Trophoblast cell (in vitro differentiated cells and primary cell): ENCODE data around the gene CLEC4F.

ENCODE experiments used
- DNase-seq, 2 donors: peaks; one replicate each; pipeline ENCODE4 v3.0.0-alpha.2; 2016
- H2AFZ ChIP-seq: 2 replicates; pipeline ENCODE4 v1.6.1; 2013; ENCODE audit warnings: low read length, moderate library complexity, mild to moderate bottlenecking; ENCODE audit not compliant: insufficient read depth, poor library complexity
- H2AK5ac ChIP-seq: 2 replicates; pipeline ENCODE4 v1.6.1; 2013; ENCODE audit warnings: mild to moderate bottlenecking, low read length
- H2BK120ac ChIP-seq: 2 replicates; pipeline ENCODE4 v1.6.1; 2013; ENCODE audit warnings: low read length, mild to moderate bottlenecking, moderate library complexity; ENCODE audit not compliant: insufficient read depth, poor library complexity
- H2BK12ac ChIP-seq: 2 replicates; pipeline ENCODE4 v1.6.1; 2013; ENCODE audit warnings: mild to moderate bottlenecking, low read length, moderate library complexity
- H2BK5ac ChIP-seq: 2 replicates; pipeline ENCODE4 v1.6.1; 2013; ENCODE audit warnings: low read length, low read depth, moderate library complexity, mild to moderate bottlenecking; ENCODE audit not compliant: poor library complexity
- H3K14ac ChIP-seq: 2 replicates; pipeline ENCODE4 v1.6.1; 2013; ENCODE audit warnings: mild to moderate bottlenecking, low read length
- H3K18ac ChIP-seq: 2 replicates; pipeline ENCODE4 v1.6.1; 2013; ENCODE audit warnings: mild to moderate bottlenecking, low read length
- H3K23ac ChIP-seq: 2 replicates; pipeline ENCODE4 v1.6.1; 2013; ENCODE audit warnings: low read length
- H3K27ac ChIP-seq: 2 replicates; pipeline ENCODE4 v1.5.1; 2013; ENCODE audit warnings: low read depth, mild to moderate bottlenecking, inconsistent platforms, low read length, moderate library complexity
- H3K27me3 ChIP-seq: 2 replicates; pipeline ENCODE4 v1.6.1; 2013; ENCODE audit warnings: inconsistent platforms, mild to moderate bottlenecking, low read length, moderate library complexity; ENCODE audit not compliant: insufficient read depth
- H3K36me3 ChIP-seq, 2 experiments: 1 replicate in 1 of 2; 2 replicates in 1 of 2; pipeline ENCODE4 v1.6.1; 2013; ENCODE audit warnings: low read length in 2 of 2, mild to moderate bottlenecking in 2 of 2, moderate library complexity in 1 of 2; ENCODE audit not compliant: insufficient read depth in 2 of 2, control insufficient read depth in 1 of 2
- H3K4ac ChIP-seq: 2 replicates; pipeline ENCODE4 v1.6.1; 2013; ENCODE audit warnings: low read depth, mild to moderate bottlenecking, low read length, moderate library complexity
- H3K4me1 ChIP-seq, 2 experiments: 1 replicate in 1 of 2; 2 replicates in 1 of 2; pipeline ENCODE4 v1.6.1; 2013; ENCODE audit warnings: low read length in 2 of 2, mild to moderate bottlenecking in 2 of 2, moderate library complexity in 1 of 2; ENCODE audit not compliant: insufficient read depth in 2 of 2, control insufficient read depth in 1 of 2
- H3K4me2 ChIP-seq: 2 replicates; pipeline ENCODE4 v1.6.1; 2013; ENCODE audit warnings: inconsistent platforms, mild to moderate bottlenecking, low read length, moderate library complexity
- H3K4me3 ChIP-seq: 2 replicates; pipeline ENCODE4 v1.5.1; 2013; ENCODE audit warnings: mild to moderate bottlenecking, low read depth, low read length, inconsistent platforms
- H3K79me1 ChIP-seq: one replicate; pipeline ENCODE4 v1.6.1; 2013; ENCODE audit warnings: low read length
- H3K79me2 ChIP-seq: 2 replicates; pipeline ENCODE4 v1.6.1; 2013; ENCODE audit warnings: low read length, mild to moderate bottlenecking; ENCODE audit not compliant: control insufficient read depth, insufficient read depth, poor library complexity
- H3K9ac ChIP-seq: 2 replicates; pipeline ENCODE4 v1.6.1; 2013; ENCODE audit warnings: mild to moderate bottlenecking, low read length
- H3K9me3 ChIP-seq: 2 replicates; pipeline ENCODE4 v1.6.1; 2013; ENCODE audit warnings: low read depth, mild to moderate bottlenecking, control low read depth, inconsistent platforms, low read length; ENCODE audit not compliant: insufficient read depth
- H4K12ac ChIP-seq: 2 replicates; pipeline ENCODE4 v1.6.1; 2013; ENCODE audit warnings: low read depth, mild to moderate bottlenecking, low read length, moderate library complexity
- H4K8ac ChIP-seq: 2 replicates; pipeline ENCODE4 v1.6.1; 2013; ENCODE audit warnings: low read depth, mild to moderate bottlenecking, low read length, moderate library complexity
- H4K91ac ChIP-seq: one replicate; pipeline ENCODE4 v1.6.1; 2013; ENCODE audit warnings: low read depth, mild to moderate bottlenecking, low read length, moderate library complexity
- WGBS: extraction: QIAGEN DNeasy Blood & Tissue Kit; methylation state at CpG from one replicate; pipeline ENCODE4 v1.1.7; 2013; ENCODE audit warnings: missing lambda C conversion rate; ENCODE audit not compliant: insufficient read length, insufficient coverage; ENCODE audit errors: extremely low coverage; 5-methylcytosine and 5-hydroxymethylcytosine counted together

CLEC4F gene

DNA sequence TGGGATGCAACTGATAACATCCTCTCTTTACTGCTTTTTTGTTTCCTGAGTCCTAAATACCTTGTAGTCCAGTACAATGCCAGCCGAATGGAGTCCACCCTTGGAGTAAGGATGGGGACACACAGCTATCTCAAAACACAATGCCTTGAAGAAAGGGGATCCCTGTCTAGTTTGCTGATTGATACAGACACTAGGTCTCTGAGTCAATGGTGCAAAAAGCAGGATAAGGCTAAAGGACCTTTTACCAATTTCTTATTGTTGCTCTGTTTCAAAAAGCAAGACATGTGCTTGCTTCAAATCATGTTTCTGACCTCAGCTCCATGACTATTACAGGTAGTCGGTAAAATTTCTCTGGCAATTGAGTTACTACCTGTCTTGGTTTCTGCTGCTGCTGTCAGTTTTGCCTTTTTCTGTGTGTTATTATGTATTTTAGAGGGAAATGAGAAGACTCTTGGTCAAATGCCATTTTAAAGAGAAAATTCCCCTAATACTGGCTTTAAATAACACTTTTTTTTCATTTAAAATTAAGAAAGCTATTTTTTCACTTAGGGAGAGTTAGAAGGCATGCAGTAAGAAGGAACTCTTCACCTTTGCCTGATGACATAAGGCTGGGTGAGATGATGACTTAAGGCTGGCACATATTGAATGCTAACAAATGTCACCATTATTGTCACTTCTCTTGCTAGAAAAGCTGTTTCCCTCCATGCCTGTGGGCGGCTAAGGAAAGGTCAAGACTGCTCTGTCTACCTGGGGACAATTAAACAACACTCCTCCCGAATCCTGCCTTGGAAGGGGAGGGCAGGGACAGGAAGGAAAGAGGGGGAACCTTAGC, 25.0 kb downstream of the CLEC4F start:
- no peak overlapping the region for H3K23ac ChIP-seq

DNA sequence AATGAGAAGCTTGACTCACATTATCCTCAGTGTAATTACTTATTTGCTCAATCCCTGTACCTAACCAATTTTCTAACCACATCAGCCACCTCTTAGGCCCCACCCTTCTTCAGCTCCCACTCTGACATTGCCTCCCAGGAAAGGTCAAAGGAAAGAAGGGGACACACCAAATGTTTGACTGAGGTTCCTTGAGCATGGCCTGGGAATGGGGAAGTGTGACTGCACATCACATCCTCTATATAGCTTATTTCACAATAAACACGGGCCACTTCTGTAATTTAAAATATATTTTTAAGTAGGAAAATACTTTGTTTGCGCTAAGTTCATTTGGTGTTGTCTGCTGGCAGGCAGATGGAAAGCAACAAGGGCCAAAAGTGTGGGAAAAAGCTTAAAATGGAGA, 26.9 kb downstream of the CLEC4F start:
- DNase-seq = no peak
- Histone ChIP-seq H3K36me3 (no peaks in the 10 kb centered on the region), H2BK5ac (no peak overlapping the region), H3K18ac (no peak overlapping the region), H3K27ac (no peak overlapping the region), H3K9ac (no peak overlapping the region), H3K4me2 (no peak overlapping the region), H3K79me2 (no peaks in the 10 kb centered on the region), H3K79me1 (no peaks in the 10 kb centered on the region), H4K8ac (no peak overlapping the region), H3K14ac (no peak overlapping the region), H4K12ac (no peak overlapping the region), H2AK5ac (no peak overlapping the region), H2BK120ac (no peak overlapping the region), H3K4me1 (peaks cover 3 to 6% of the 10 kb centered on the region in 2 experiments), H3K9me3 (no peaks in the 10 kb centered on the region), H3K4me3 (no peak overlapping the region), H3K27me3 (peaks cover 24% of the 10 kb centered on the region), H3K23ac (no peak overlapping the region), H3K4ac (no peak overlapping the region), H2AFZ (no peak overlapping the region), H2BK12ac (no peak overlapping the region), H4K91ac (no peak overlapping the region)
- no CpG with 5 or more reads among the region's 2 CpGs for WGBS

More for the DNA sequence above, 25.0 kb downstream of the CLEC4F start:
- Histone ChIP-seq H2BK5ac (no peak overlapping the region), H2BK12ac (no peak overlapping the region), H3K4me1 (peaks cover 0 to under 1% of the 10 kb centered on the region in 2 experiments), H4K8ac (no peak overlapping the region), H3K27ac (no peak overlapping the region), H3K79me2 (no peaks in the 10 kb centered on the region), H3K4me2 (no peak overlapping the region), H3K4ac (no peak overlapping the region), H3K4me3 (no peak overlapping the region), H2BK120ac (no peak overlapping the region), H2AK5ac (no peak overlapping the region), H3K9me3 (no peaks in the 10 kb centered on the region), H3K27me3 (peaks cover 16% of the 10 kb centered on the region), H4K12ac (no peak overlapping the region), H2AFZ (no peak overlapping the region), H4K91ac (no peak overlapping the region), H3K14ac (no peak overlapping the region), H3K36me3 (no peaks in the 10 kb centered on the region), H3K18ac (no peak overlapping the region), H3K79me1 (no peaks in the 10 kb centered on the region), H3K9ac (no peak overlapping the region)
- WGBS = no CpG with 5 or more reads among the region's 4 CpGs
- no peak for DNase-seq

DNA sequence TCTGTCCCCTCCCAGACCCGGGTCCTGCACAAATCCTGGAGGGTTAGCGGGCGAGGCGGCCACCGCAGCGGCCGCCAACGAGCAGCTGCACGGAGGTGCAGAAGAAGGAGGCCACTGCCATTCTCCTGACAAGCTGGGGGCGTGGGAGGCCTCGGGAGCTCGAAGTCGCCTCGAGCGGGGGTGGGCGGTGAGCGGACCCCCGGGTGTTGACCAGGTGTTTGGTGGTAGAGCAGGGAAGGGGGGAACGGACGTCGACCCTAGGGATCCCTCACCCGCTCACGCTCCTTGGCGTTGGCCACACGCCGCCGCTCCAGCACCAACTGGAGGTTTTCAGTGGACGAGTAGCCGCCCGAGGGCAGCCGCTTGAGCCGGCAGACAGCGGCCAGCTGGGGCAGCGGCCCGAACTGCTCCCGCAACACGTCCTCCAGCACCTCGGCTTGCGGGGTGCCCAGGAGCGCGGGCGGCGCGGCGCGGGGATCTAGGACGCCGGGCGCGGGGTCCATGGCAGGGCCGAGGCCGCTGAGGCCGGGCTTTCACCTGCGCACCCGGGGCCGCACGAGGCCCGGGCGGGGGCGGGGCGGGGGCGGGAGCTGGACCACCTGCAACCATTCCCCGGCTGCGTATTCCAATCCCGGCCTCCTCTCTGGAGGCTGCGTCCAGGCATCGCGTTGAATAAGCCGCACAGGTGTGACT, 30.1 kb downstream of the CLEC4F start, which contains the start of gene FIGLA:
Gene FIGLA (minus strand): TSS at position 508 of the 693 bp plus-strand sequence. CDS start 5 bp downstream, at position 503.
- H2BK12ac ChIP-seq = no peak within 1 kb of the TSS
- no peak within 1 kb of the TSS for H3K4ac ChIP-seq
- no peaks in the 10 kb centered on the region for H3K79me1 ChIP-seq
- no CpG with 5 or more reads among the region's 69 CpGs for WGBS
- H3K27ac ChIP-seq = no peak within 1 kb of the TSS
- no peak within 1 kb of the TSS for H3K14ac ChIP-seq
- H3K4me3 ChIP-seq = peak within 1 kb of the TSS; percentile 29
- H3K9ac ChIP-seq = no peak within 1 kb of the TSS
- no peak within 1 kb of the TSS for H4K91ac ChIP-seq
- no peaks in the 10 kb centered on the region for H3K36me3 ChIP-seq
- no peak within 1 kb of the TSS for H4K12ac ChIP-seq
- no peak within 1 kb of the TSS for H3K23ac ChIP-seq
- DNase-seq = peak in 1 of 2 donors; percentile 13
- peak within 1 kb of the TSS; percentile 48 for H3K4me2 ChIP-seq
- no peak within 1 kb of the TSS for H2BK5ac ChIP-seq
- H3K27me3 ChIP-seq = peaks cover 24% of the 10 kb centered on the region
- no peaks in the 10 kb centered on the region for H3K9me3 ChIP-seq
- H2AFZ ChIP-seq = no peak within 1 kb of the TSS
- H3K18ac ChIP-seq = no peak within 1 kb of the TSS
- no peak within 1 kb of the TSS for H2AK5ac ChIP-seq
- no peak within 1 kb of the TSS for H4K8ac ChIP-seq
- peaks cover 3 to 6% of the 10 kb centered on the region in 2 experiments for H3K4me1 ChIP-seq
- H2BK120ac ChIP-seq = no peak within 1 kb of the TSS
- H3K79me2 ChIP-seq = no peaks in the 10 kb centered on the region

DNA sequence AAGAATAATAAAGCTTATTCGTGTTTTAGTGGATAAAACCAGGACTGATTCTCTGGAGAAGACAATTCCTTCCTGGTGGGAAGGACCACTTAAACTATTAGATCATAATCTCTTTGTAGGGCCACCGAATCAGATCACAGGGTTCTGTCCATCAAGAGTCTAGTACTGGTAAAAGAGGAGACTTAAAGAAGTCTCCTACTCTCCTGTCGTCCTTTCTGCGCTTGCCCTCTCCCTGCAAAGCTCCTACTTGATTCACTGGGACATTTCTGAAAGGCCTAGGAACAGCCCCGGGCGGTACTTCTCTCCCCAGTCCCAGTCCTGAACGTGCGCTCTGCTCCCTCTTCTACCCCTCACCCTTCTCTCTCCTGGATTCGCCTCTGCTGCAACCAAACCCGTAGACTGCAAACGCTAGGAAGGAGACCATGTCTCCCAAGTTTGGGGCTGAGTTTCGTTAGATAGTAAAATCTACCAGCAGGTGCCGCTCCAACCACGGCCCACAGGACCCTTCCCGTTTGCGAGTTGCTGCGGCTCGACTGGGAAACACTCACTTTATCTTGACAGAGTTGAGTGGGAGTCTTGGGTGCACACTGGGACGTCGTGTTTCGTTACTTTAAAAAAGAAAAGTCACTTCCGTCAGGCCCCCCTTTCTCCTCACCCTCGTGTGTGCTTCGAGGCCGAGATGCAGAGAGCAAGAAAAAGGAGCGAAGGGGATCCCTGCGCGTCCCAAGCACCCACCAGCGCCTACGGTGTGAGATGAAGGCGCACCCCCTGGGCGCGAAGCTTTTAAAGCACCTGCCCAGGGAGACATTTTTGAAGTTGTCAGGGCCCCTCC, 30.9 kb downstream of the CLEC4F start:
- Histone ChIP-seq H2BK12ac (no peak overlapping the region), H3K4me3 (no peak overlapping the region), H3K36me3 (no peaks in the 10 kb centered on the region), H3K18ac (no peak overlapping the region), H4K12ac (no peak overlapping the region), H3K9me3 (no peaks in the 10 kb centered on the region), H3K79me2 (no peaks in the 10 kb centered on the region), H2BK5ac (no peak overlapping the region), H4K8ac (no peak overlapping the region), H3K9ac (no peak overlapping the region), H3K14ac (no peak overlapping the region), H3K27me3 (peaks cover 24% of the 10 kb centered on the region), H2BK120ac (no peak overlapping the region), H3K4ac (no peak overlapping the region), H3K4me2 (peak overlapping the region; percentile 48), H3K4me1 (peaks cover 3 to 6% of the 10 kb centered on the region in 2 experiments), H4K91ac (no peak overlapping the region), H3K23ac (no peak overlapping the region), H2AK5ac (no peak overlapping the region), H2AFZ (no peak overlapping the region), H3K79me1 (no peaks in the 10 kb centered on the region), H3K27ac (no peak overlapping the region)
- WGBS = no CpG with 5 or more reads among the region's 33 CpGs
- DNase-seq = peak; percentile 21 to 74
